Measurements from ENCODE around the gene FLVCR2.

FLVCR2 gene

GRCh38 chr14:75558440-75558839, 20.0 kb upstream of the FLVCR2 start:
- DNase-seq (ENCODE audit: low read depth in 2 of 2): no peak

- no peak for DNase-seq (ENCODE audit: low read depth in 2 of 2)
Measured at GRCh38 chr14:75559045-75559444, 19.4 kb upstream of the FLVCR2 start.

- no peak for DNase-seq (ENCODE audit: low read depth in 2 of 2)
Measured at GRCh38 chr14:75559451-75560222, 18.8 kb upstream of the FLVCR2 start.

GRCh38 chr14:75561013-75561432, 17.4 kb upstream of the FLVCR2 start:
- DNase-seq (ENCODE audit: low read depth in 2 of 2): no peak

GRCh38 chr14:75562089-75562488, 16.3 kb upstream of the FLVCR2 start:
- DNase-seq (ENCODE audit: low read depth in 2 of 2): no peak

GRCh38 chr14:75562489-75562888, 15.9 kb upstream of the FLVCR2 start:
- no peak for DNase-seq (ENCODE audit: low read depth in 2 of 2)

GRCh38 chr14:75563931-75564330, 14.5 kb upstream of the FLVCR2 start:
- DNase-seq (ENCODE audit: low read depth in 2 of 2): no peak

GRCh38 chr14:75565056-75565455, 13.4 kb upstream of the FLVCR2 start:
- no peak for DNase-seq (ENCODE audit: low read depth in 2 of 2)

GRCh38 chr14:75566321-75566720, 12.1 kb upstream of the FLVCR2 start:
- DNase-seq (ENCODE audit: low read depth in 2 of 2): no peak

- DNase-seq (ENCODE audit: low read depth in 2 of 2): no peak
Measured at GRCh38 chr14:75566752-75567151, 11.7 kb upstream of the FLVCR2 start.

GRCh38 chr14:75568140-75568539, 10.3 kb upstream of the FLVCR2 start:
- no peak for DNase-seq (ENCODE audit: low read depth in 2 of 2)

GRCh38 chr14:75568791-75569190, 9.6 kb upstream of the FLVCR2 start:
- DNase-seq (ENCODE audit: low read depth in 2 of 2): no peak

GRCh38 chr14:75570797-75571196, 7.6 kb upstream of the FLVCR2 start:
- no peak for DNase-seq (ENCODE audit: low read depth in 2 of 2)

GRCh38 chr14:75572104-75572503, 6.3 kb upstream of the FLVCR2 start:
- no peak for DNase-seq (ENCODE audit: low read depth in 2 of 2)

- no peak for DNase-seq (ENCODE audit: low read depth in 2 of 2)
Measured at GRCh38 chr14:75577090-75577489, 1.3 kb upstream of the FLVCR2 start.

GRCh38 chr14:75577729-75578101, 705 bp upstream of the FLVCR2 start:
- peak; percentile 40 to 45 for DNase-seq (ENCODE audit: low read depth in 2 of 2)

- DNase-seq (ENCODE audit: low read depth in 2 of 2): no peak
Measured at GRCh38 chr14:75578786-75579337, 442 bp downstream of the FLVCR2 start.

- no peak for DNase-seq (ENCODE audit: low read depth in 2 of 2)
Measured at GRCh38 chr14:75579338-75579864, 981 bp downstream of the FLVCR2 start.

GRCh38 chr14:75579882-75580281, 1.5 kb downstream of the FLVCR2 start:
- no peak for DNase-seq (ENCODE audit: low read depth in 2 of 2)

- no peak for DNase-seq (ENCODE audit: low read depth in 2 of 2)
Measured at GRCh38 chr14:75587388-75587787, 9.0 kb downstream of the FLVCR2 start.

GRCh38 chr14:75589931-75590330, 11.5 kb downstream of the FLVCR2 start:
- DNase-seq (ENCODE audit: low read depth in 2 of 2): no peak

GRCh38 chr14:75591331-75591946, 13.0 kb downstream of the FLVCR2 start:
- DNase-seq (ENCODE audit: low read depth in 2 of 2): no peak

- no peak for DNase-seq (ENCODE audit: low read depth in 2 of 2)
Measured at GRCh38 chr14:75591987-75592575, 13.7 kb downstream of the FLVCR2 start.

All from stimulated activated CD8-positive, alpha-beta memory T cell treated with anti-CD3 and anti-CD28 coated beads, Interleukin-7, amount 100 ng/mL, for 1 hour (primary cell).